ENCODE measurements around the gene SLC44A3.

DNA sequence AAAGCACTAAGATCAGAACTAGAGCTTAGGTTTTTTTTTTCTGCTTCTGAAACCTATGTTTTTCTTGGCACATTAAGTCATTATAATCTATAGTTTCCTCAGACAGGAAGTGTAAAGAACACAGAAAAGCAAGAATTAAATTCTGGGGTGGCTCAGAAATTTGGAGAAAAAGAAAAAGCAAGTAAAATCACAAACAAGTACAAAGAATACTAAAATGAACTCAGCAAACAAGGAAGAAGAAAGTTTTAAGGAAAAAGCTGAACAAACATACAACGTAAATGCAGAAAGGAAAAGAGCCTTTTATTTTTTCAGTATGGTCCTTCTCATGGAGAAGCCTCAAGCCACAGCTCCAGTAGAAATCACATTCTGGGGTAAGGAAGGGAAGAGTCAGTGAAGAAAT lies 115.3 kb downstream of the SLC44A3 start:
- no peak for TF ChIP-seq POLR2A (IDR thresholded peaks at IDR 0.05; ENCODE audit: low read depth, low read length)
- TF ChIP-seq RAD21 (IDR thresholded peaks at IDR 0.05; ENCODE audit: low read length), result no peak
- TF ChIP-seq, protein P1, sequence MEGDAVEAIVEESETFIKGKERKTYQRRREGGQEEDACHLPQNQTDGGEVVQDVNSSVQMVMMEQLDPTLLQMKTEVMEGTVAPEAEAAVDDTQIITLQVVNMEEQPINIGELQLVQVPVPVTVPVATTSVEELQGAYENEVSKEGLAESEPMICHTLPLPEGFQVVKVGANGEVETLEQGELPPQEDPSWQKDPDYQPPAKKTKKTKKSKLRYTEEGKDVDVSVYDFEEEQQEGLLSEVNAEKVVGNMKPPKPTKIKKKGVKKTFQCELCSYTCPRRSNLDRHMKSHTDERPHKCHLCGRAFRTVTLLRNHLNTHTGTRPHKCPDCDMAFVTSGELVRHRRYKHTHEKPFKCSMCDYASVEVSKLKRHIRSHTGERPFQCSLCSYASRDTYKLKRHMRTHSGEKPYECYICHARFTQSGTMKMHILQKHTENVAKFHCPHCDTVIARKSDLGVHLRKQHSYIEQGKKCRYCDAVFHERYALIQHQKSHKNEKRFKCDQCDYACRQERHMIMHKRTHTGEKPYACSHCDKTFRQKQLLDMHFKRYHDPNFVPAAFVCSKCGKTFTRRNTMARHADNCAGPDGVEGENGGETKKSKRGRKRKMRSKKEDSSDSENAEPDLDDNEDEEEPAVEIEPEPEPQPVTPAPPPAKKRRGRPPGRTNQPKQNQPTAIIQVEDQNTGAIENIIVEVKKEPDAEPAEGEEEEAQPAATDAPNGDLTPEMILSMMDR (conservative IDR thresholded peaks at IDR 0.05; ENCODE audit: low read depth, low read length), result no peak
- TF ChIP-seq NFE2L2 (IDR thresholded peaks at IDR 0.05; ENCODE audit: low read depth, low read length), result no peak
- no peak for TF ChIP-seq MAFK (IDR thresholded peaks at IDR 0.05; ENCODE audit: low read depth, low read length)
- TF ChIP-seq RFX5 (IDR thresholded peaks at IDR 0.05; ENCODE audit: low read depth, low read length), result no peak
- TF ChIP-seq SMC3 (IDR thresholded peaks at IDR 0.05; ENCODE audit: low read depth, low read length), result no peak
- TF ChIP-seq MAZ (IDR thresholded peaks at IDR 0.05; ENCODE audit: borderline replicate concordance, low read depth, low read length), result no peak

Measured in IMR-90 (cell line).